ENCODE measurements around the gene AIFM1. TPM values are rescaled to one million over a fixed set of nuclear protein-coding genes. Genes with fewer than 3 reads are reported as not detected.

AIFM1 gene
- total and polyA plus RNA-seq, 2 experiments from 2014 or later = 29.6 to 47.3 TPM

DNA sequence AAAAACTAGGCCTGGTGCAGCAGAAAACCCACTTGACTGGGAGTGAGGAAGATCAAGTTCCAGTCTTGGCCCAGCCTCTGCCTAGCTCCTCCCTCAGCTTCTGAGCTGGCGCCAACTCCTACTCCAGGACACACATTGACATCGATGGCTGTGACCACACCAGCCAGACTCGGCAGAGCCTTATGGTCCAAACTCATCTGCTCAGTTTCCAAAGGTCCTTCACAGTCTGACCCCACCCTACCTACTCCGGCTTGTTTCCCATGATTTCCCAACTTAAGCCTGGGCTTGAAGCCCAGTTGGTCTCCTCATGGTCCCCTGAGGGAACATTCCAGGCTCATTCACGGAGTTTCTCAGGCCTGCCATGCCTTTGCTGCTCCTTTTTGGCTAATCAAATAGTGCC, 65.5 kb downstream of the AIFM1 start (continued):
- TF ChIP-seq ZNF331 (CRISPR knock-in tag; IDR thresholded peaks at IDR 0.05; ENCODE audit: low read depth) = no peak
- no peak for TF ChIP-seq CREB1 (CRISPR knock-in tag; IDR thresholded peaks at IDR 0.05; ENCODE audit: low read depth)
- TF ChIP-seq POLR2AphosphoS5 (IDR thresholded peaks at IDR 0.05; ENCODE audit: low read depth) = no peak
- TF ChIP-seq NANOG (IDR thresholded peaks at IDR 0.05; ENCODE audit: borderline replicate concordance) = no peak
- TF ChIP-seq, protein P1, sequence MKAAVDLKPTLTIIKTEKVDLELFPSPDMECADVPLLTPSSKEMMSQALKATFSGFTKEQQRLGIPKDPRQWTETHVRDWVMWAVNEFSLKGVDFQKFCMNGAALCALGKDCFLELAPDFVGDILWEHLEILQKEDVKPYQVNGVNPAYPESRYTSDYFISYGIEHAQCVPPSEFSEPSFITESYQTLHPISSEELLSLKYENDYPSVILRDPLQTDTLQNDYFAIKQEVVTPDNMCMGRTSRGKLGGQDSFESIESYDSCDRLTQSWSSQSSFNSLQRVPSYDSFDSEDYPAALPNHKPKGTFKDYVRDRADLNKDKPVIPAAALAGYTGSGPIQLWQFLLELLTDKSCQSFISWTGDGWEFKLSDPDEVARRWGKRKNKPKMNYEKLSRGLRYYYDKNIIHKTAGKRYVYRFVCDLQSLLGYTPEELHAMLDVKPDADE (IDR thresholded peaks at IDR 0.05) = no peak
- no peak for TF ChIP-seq STAT1 (IDR thresholded peaks at IDR 0.05; ENCODE audit: unreplicated experiment)
- TF ChIP-seq, protein P2, sequence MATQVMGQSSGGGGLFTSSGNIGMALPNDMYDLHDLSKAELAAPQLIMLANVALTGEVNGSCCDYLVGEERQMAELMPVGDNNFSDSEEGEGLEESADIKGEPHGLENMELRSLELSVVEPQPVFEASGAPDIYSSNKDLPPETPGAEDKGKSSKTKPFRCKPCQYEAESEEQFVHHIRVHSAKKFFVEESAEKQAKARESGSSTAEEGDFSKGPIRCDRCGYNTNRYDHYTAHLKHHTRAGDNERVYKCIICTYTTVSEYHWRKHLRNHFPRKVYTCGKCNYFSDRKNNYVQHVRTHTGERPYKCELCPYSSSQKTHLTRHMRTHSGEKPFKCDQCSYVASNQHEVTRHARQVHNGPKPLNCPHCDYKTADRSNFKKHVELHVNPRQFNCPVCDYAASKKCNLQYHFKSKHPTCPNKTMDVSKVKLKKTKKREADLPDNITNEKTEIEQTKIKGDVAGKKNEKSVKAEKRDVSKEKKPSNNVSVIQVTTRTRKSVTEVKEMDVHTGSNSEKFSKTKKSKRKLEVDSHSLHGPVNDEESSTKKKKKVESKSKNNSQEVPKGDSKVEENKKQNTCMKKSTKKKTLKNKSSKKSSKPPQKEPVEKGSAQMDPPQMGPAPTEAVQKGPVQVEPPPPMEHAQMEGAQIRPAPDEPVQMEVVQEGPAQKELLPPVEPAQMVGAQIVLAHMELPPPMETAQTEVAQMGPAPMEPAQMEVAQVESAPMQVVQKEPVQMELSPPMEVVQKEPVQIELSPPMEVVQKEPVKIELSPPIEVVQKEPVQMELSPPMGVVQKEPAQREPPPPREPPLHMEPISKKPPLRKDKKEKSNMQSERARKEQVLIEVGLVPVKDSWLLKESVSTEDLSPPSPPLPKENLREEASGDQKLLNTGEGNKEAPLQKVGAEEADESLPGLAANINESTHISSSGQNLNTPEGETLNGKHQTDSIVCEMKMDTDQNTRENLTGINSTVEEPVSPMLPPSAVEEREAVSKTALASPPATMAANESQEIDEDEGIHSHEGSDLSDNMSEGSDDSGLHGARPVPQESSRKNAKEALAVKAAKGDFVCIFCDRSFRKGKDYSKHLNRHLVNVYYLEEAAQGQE (IDR thresholded peaks at IDR 0.05; ENCODE audit: unreplicated experiment) = no peak
- no peak for TF ChIP-seq EZH2 (IDR thresholded peaks at IDR 0.05; ENCODE audit: low read depth, unreplicated experiment)
- no peak for TF ChIP-seq JUNB (IDR thresholded peaks at IDR 0.05; ENCODE audit: unreplicated experiment)

DNA sequence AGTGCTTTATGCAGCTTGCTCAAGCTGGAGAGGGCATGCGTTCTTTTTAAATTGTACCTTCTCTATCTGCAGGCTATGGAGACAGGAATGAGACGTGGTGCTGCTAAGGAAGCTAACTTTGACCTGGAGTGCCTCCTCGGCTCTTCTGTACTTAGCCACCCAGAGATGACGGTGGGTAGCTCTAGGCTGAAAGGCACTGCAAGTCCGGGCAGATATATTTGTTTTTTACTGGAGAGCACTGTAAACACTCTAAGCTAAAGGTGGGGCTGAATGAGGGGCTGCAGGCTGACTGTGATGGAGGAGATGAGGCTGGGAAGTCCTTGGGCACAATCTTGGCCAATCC, 67.5 kb downstream of the AIFM1 start:
- Mint-ChIP-seq H3K36me3 (ENCODE audit: low read depth) (no peaks in the 10 kb centered on the region), H3K4me1 (peaks cover 9% of the 10 kb centered on the region), H3K27me3 (ENCODE audit: insufficient read depth, low read depth, poor library complexity) (peaks cover 2% of the 10 kb centered on the region), H3K9me3 (no peaks in the 10 kb centered on the region), H3K27ac (no peak overlapping the region), H3K4me3 (no peak overlapping the region)
- H3K4me2 ChIP-seq = no peak overlapping the region
- no peak overlapping the region for H3K4me3 ChIP-seq
- H3K79me2 ChIP-seq (replicated peaks; ENCODE audit: insufficient read depth) = no peaks in the 10 kb centered on the region
- no peaks in the 10 kb centered on the region for H4K20me1 ChIP-seq (replicated peaks; ENCODE audit: insufficient read depth)
- H3K4me1 ChIP-seq (ENCODE audit: insufficient read depth) = no peaks in the 10 kb centered on the region; the same call in 1 of the 2 replicates
- H3K27me3 ChIP-seq (ENCODE audit: insufficient read depth) = no peaks in the 10 kb centered on the region
- no peaks in the 10 kb centered on the region for H3K9me2 ChIP-seq (ENCODE audit: insufficient read depth)
- no peaks in the 10 kb centered on the region for H3K36me3 ChIP-seq (ENCODE audit: insufficient read depth)
- DNase-seq (ENCODE audit: low spot score) = no peak
- H3F3A ChIP-seq (replicated peaks; ENCODE audit: low read depth) = no peaks in the 10 kb centered on the region
- no peak overlapping the region for H3K27ac ChIP-seq (ENCODE audit: low read depth)
- ATAC-seq = no peak
- H2AFZ ChIP-seq = no peak overlapping the region
- no peak for TF ChIP-seq EZH2 (IDR thresholded peaks at IDR 0.05; ENCODE audit: low read depth, unreplicated experiment)
- TF ChIP-seq ZNF331 (CRISPR knock-in tag; IDR thresholded peaks at IDR 0.05; ENCODE audit: low read depth) = no peak
- no peak for TF ChIP-seq POLR2AphosphoS5 (IDR thresholded peaks at IDR 0.05; ENCODE audit: low read depth)

All from GM23338 (cell line).